Subcutaneous abdominal adipose tissue (tissue), 5 donors: Measurements from ENCODE around the gene SLX4IP.

Experiments used
- H3K27ac ChIP-seq: one replicate; pipeline ENCODE4 v1.7.0; 2013; ENCODE audit warnings: low read depth, mild to moderate bottlenecking, inconsistent platforms, low read length, moderate library complexity
- H3K27me3 ChIP-seq, 5 donors: one replicate each; pipeline ENCODE4 v1.7.0; 2013; ENCODE audit warnings: low read length in 5 of 5, inconsistent platforms in 1 of 5; ENCODE audit not compliant: control insufficient read depth in 5 of 5, insufficient read depth in 4 of 5
- H3K36me3 ChIP-seq, 5 donors: one replicate each; pipeline ENCODE4 v1.7.0; 2013; ENCODE audit warnings: low read length in 5 of 5; ENCODE audit not compliant: control insufficient read depth in 5 of 5, insufficient read depth in 5 of 5
- H3K4me1 ChIP-seq, 5 donors: one replicate each; pipeline ENCODE4 v1.7.0; 2013; ENCODE audit warnings: low read length in 5 of 5, mild to moderate bottlenecking in 3 of 5, moderate library complexity in 1 of 5; ENCODE audit not compliant: control insufficient read depth in 5 of 5, insufficient read depth in 5 of 5
- H3K4me3 ChIP-seq, 5 donors: one replicate each; pipeline ENCODE4 v1.7.0; 2013; ENCODE audit warnings: low read length in 5 of 5, low read depth in 1 of 5
- H3K9ac ChIP-seq, 5 donors: one replicate each; pipeline ENCODE4 v1.7.0; 2013; ENCODE audit warnings: low read length in 5 of 5, mild to moderate bottlenecking in 4 of 5, moderate library complexity in 3 of 5
- H3K9me3 ChIP-seq, 5 donors: one replicate each; pipeline ENCODE4 v1.7.0; 2013; ENCODE audit warnings: low read length in 5 of 5; ENCODE audit not compliant: control insufficient read depth in 5 of 5
- donor health status: healthy.
- donor health status: healthy.
- donor health status: healthy.
- donor health status: healthy.
- donor health status: healthy.

Gene SLX4IP

GRCh38 chr20:10573273-10573950 lies 138.3 kb downstream of the SLX4IP start:
- no peak overlapping the region for H3K27ac ChIP-seq

GRCh38 chr20:10573951-10574339 lies 138.8 kb downstream of the SLX4IP start:
- Histone ChIP-seq H3K4me1 (no peaks in the 10 kb centered on the region), H3K36me3 (peaks cover 0 to 5% (median 0%) of the 10 kb centered on the region in 5 donors), H3K4me3 (no peak overlapping the region), H3K9me3 (no peaks in the 10 kb centered on the region), H3K9ac (no peak overlapping the region), H3K27ac (no peak overlapping the region), H3K27me3 (no peaks in the 10 kb centered on the region)

More at GRCh38 chr20:10573273-10573950, 138.3 kb downstream of the SLX4IP start:
- Histone ChIP-seq H3K36me3 (peaks cover 0 to 5% (median 0%) of the 10 kb centered on the region in 5 donors), H3K4me3 (no peak overlapping the region), H3K27me3 (no peaks in the 10 kb centered on the region), H3K4me1 (no peaks in the 10 kb centered on the region), H3K9me3 (no peaks in the 10 kb centered on the region), H3K9ac (no peak overlapping the region)

DNA sequence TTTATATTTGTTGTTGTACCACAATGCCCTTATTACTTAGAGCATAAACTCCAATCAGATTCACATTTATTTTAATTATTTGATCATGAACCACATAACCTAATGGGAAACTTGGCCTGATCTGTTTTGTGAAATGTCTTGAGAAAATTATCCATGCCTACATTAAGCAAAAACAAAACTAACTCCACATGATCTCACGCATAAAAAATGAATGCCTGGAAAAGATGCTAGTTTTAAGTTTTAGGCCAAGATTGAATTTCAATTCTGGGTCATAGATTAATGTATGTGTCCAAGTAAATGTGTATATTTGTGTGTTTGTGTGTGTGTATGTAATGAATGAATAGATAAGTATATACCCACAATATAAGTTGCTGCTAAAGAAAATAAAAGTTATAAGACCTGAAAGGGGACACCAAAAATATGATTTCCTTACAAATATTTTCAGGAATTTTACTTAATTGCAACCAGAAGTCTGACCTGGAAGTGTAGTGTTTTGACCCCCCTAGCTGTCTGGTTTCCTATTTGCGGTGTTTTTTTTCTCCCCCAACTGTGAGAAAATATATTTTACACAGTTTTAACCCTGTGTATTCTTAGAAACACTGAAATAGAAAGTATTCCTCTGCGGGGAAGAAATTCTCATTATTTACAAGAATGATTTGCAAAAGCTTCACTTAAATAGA lies 141.4 kb downstream of the SLX4IP start:
- peaks cover 0 to under 1% (median 0%) of the 10 kb centered on the region in 5 donors for H3K4me1 ChIP-seq
- no peaks in the 10 kb centered on the region for H3K27me3 ChIP-seq
- H3K4me3 ChIP-seq: no peak overlapping the region
- H3K9me3 ChIP-seq: no peaks in the 10 kb centered on the region
- no peak overlapping the region for H3K9ac ChIP-seq
- H3K27ac ChIP-seq: no peak overlapping the region
- H3K36me3 ChIP-seq: no peaks in the 10 kb centered on the region

DNA sequence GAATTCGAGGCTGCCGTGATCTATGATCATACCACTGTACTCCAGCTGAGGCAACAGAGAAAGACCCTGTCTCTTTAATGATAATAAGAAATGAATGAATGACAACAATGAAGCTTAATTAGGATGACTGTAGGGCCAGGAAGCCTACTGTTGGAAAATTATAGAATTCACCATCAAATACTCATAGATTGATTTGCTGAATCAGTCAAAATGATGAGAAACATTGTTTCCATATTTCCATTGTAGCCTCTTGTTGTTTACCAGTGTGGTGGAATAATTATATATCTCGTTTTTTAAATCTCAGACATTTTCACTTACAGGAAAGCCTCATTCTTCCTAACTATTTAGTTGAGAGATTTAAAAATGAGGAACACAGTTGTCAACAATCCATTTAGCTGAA lies 142.5 kb downstream of the SLX4IP start:
- H3K4me3 ChIP-seq: no peak overlapping the region
- no peaks in the 10 kb centered on the region for H3K27me3 ChIP-seq
- no peaks in the 10 kb centered on the region for H3K36me3 ChIP-seq
- H3K9me3 ChIP-seq: no peaks in the 10 kb centered on the region
- H3K4me1 ChIP-seq: peaks cover 0 to 6% (median 5%) of the 10 kb centered on the region in 5 donors
- H3K27ac ChIP-seq: no peak overlapping the region
- no peak overlapping the region for H3K9ac ChIP-seq

DNA sequence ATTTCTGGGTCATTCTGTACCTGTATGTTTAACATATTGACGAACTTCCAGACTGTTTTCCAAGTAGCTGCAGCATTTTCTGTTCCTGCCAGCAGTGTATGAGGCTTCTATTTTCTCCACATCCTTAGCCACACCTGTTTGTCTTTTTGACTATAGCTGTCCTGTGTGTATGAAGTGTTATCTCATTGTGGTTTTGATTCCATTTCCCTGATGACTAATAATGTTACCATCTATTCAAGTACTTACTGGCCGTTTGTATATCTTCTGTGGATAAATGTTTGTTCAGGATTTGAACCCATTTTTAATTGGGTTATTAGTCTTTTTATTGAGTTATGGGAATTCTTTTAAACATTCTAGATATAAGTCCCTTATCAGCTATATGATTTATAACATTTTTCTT lies 143.5 kb downstream of the SLX4IP start:
- Histone ChIP-seq H3K27me3 (no peaks in the 10 kb centered on the region), H3K36me3 (no peaks in the 10 kb centered on the region), H3K4me1 (peaks cover 0 to 6% (median 5%) of the 10 kb centered on the region in 5 donors), H3K9ac (no peak overlapping the region), H3K27ac (no peak overlapping the region), H3K9me3 (no peaks in the 10 kb centered on the region), H3K4me3 (no peak overlapping the region)

DNA sequence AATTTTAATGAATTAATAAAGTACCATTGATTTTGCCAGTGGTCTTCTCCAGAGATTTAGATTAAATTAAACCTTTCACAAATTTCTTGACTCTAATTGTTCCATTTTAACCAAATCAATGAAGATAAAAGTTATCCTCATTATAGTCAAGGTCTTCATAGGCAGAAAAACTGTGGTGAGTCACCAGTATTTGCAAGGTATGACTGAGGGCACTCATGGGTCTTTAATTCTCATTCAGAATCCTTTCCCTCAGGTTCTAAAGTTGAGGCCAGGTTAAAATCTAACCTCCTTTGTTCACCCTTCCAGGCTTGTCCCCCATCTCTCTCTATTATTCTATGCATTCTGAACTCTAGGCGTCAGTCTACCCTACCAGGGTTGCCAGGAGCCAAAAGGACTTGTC lies 144.8 kb downstream of the SLX4IP start:
- Histone ChIP-seq H3K4me3 (no peak overlapping the region), H3K9me3 (no peaks in the 10 kb centered on the region), H3K4me1 (peaks cover 0 to 8% (median 5%) of the 10 kb centered on the region in 5 donors), H3K27ac (no peak overlapping the region), H3K27me3 (no peaks in the 10 kb centered on the region), H3K9ac (no peak overlapping the region), H3K36me3 (no peaks in the 10 kb centered on the region)

GRCh38 chr20:10580700-10581099 lies 145.6 kb downstream of the SLX4IP start:
- no peaks in the 10 kb centered on the region for H3K36me3 ChIP-seq
- H3K4me3 ChIP-seq: no peak overlapping the region
- H3K27ac ChIP-seq: no peak overlapping the region

DNA sequence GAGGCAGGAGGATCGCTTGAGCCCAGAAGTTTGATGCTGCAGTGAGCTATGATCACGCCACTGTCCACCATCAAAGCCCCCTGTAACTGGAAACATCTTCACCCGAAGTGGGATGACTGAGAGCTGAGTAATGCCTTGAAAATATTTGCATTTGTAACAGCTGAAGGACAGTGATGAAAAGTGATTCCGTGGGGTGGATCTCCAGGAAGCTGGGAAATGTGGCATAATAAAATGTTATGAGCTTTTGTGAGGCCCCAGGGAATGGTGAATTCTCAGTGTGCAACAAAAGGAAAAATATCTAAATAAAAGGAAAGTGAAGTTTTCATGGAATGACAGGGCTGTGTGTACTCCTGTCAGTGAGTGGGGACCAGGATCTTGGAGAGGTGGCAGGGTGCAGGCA lies 146.7 kb downstream of the SLX4IP start:
- no peaks in the 10 kb centered on the region for H3K9me3 ChIP-seq
- H3K27ac ChIP-seq: no peak overlapping the region
- H3K9ac ChIP-seq: no peak overlapping the region
- no peaks in the 10 kb centered on the region for H3K27me3 ChIP-seq
- H3K4me1 ChIP-seq: peaks cover 0 to 8% (median 5%) of the 10 kb centered on the region in 5 donors
- H3K36me3 ChIP-seq: no peaks in the 10 kb centered on the region
- H3K4me3 ChIP-seq: no peak overlapping the region

More at GRCh38 chr20:10580700-10581099, 145.6 kb downstream of the SLX4IP start:
- H3K9ac ChIP-seq: no peak overlapping the region
- H3K27me3 ChIP-seq: no peaks in the 10 kb centered on the region
- H3K9me3 ChIP-seq: no peaks in the 10 kb centered on the region
- peaks cover 0 to 8% (median 5%) of the 10 kb centered on the region in 5 donors for H3K4me1 ChIP-seq

DNA sequence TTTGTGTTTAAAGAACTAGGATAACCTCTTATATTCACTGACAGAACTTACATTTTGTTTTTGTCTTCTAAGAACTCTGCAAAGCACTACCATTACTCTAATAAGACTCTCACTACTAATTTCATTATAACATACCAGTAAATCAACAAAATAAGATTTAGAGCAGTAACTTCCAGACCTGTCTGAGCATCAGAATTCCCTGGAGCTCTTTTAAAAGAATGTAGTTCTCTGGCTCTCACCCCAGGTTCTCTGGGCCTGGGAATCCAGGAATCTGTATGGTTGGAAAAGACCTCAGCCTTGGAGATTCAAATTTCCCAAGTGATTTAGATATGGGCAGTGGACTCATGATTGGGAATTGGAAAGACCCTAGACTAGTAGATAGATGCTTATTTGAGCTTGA lies 149.3 kb downstream of the SLX4IP start:
- no peak overlapping the region for H3K9ac ChIP-seq
- H3K4me3 ChIP-seq: no peak overlapping the region
- H3K27me3 ChIP-seq: no peaks in the 10 kb centered on the region
- H3K36me3 ChIP-seq: no peaks in the 10 kb centered on the region
- H3K27ac ChIP-seq: no peak overlapping the region
- H3K4me1 ChIP-seq: peaks cover 0 to 8% (median 5%) of the 10 kb centered on the region in 5 donors
- H3K9me3 ChIP-seq: no peaks in the 10 kb centered on the region

DNA sequence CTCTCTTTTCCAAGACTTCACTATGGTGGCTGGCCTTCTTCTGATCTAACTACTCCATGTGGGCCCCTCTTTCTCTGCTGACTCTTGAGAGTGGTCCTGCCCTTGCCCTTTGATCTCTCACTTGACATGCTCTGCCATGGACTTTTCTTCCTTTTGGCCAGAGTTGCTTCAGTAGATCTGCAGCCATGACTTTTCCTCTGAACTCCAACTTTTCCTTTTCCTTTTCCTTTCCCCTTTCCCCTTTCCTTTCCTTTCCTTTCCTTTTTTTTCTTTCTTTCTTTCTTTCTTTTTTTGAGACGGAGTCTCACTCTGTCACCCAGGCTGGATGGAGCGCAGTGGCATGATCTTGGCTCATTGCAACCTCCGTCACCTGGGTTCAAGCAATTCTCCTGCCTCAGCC lies 150.2 kb downstream of the SLX4IP start:
- peaks cover 0 to 8% (median 5%) of the 10 kb centered on the region in 5 donors for H3K4me1 ChIP-seq
- no peaks in the 10 kb centered on the region for H3K36me3 ChIP-seq
- no peak overlapping the region for H3K9ac ChIP-seq

More for the DNA sequence above, 150.2 kb downstream of the SLX4IP start:
- Histone ChIP-seq H3K27me3 (no peaks in the 10 kb centered on the region), H3K9me3 (no peaks in the 10 kb centered on the region), H3K27ac (no peak overlapping the region), H3K4me3 (no peak overlapping the region)
